Kidney (tissue), 14 donors: ENCODE results near the gene ANKRD44. TPM values are rescaled to one million over a fixed set of nuclear protein-coding genes. Genes with fewer than 3 reads are reported as not detected.

Source experiments
- DNase-seq, 5 donors: peaks; one replicate each; pipeline ENCODE4 v3.0.0-alpha.2; 2013 to 2020
- FAIRE-seq: peaks from 2 replicates; lab custom pipeline; 2012; peaks lifted over from hg19 to GRCh38; lab: Jason Lieb, UNC
- H3K27ac ChIP-seq, 2 donors: one replicate each; pipeline ENCODE4 v1.7.0; 2013; ENCODE audit warnings: low read depth in 2 of 2, low read length in 2 of 2, inconsistent platforms in 1 of 2
- H3K27me3 ChIP-seq: one replicate; pipeline ENCODE4 v1.7.1; 2013; ENCODE audit warnings: low read length, inconsistent platforms; ENCODE audit not compliant: control insufficient read depth, insufficient read depth
- H3K36me3 ChIP-seq, 3 donors: one replicate each; pipeline versions ENCODE4 v1.7.0 to v1.7.1; 2013; ENCODE audit warnings: low read length in 3 of 3, control low read depth in 1 of 3, inconsistent platforms in 1 of 3; ENCODE audit not compliant: insufficient read depth in 3 of 3, control insufficient read depth in 2 of 3
- H3K4me1 ChIP-seq, 3 donors: one replicate each; pipeline versions ENCODE4 v1.7.0 to v1.7.1; 2013; ENCODE audit warnings: low read length in 3 of 3, inconsistent platforms in 1 of 3, low read depth in 1 of 3; ENCODE audit not compliant: control insufficient read depth in 2 of 3, insufficient read depth in 2 of 3
- H3K4me3 ChIP-seq, 3 donors: one replicate each; pipeline versions ENCODE4 v1.7.0 to v1.8.1; 2013; ENCODE audit warnings: low read length in 3 of 3, control low read depth in 1 of 3, inconsistent platforms in 1 of 3
- H3K9ac ChIP-seq, 3 donors: one replicate each; pipeline versions ENCODE4 v1.7.0 to v1.7.1; 2013; ENCODE audit warnings: low read length in 3 of 3, control low read depth in 1 of 3, inconsistent platforms in 1 of 3
- H3K9me3 ChIP-seq, 3 donors: one replicate each; pipeline versions ENCODE4 v1.7.0 to v1.7.1; 2013; ENCODE audit warnings: low read length in 3 of 3, control low read depth in 1 of 3, inconsistent platforms in 1 of 3; ENCODE audit not compliant: control insufficient read depth in 2 of 3, insufficient read depth in 1 of 3
- intact Hi-C: fragments of 100-400 bp; cut with DNase I; formaldehyde crosslinking; loops from one replicate; pipeline ENCODE4 v1.11.1; 2022
- polyA plus RNA-seq: library from polyadenylated mRNA; stranded (reverse); fragments of 350-450 nt; fragmentation: Illumina TruSeq; extraction: RNeasy Lipid Tissue Mini Kit (QIAGEN cat#74804); gene quantifications from one replicate; pipeline ENCODE4 v1.2.3, GENCODE V29; 2014; ENCODE audit warnings: low read depth, low replicate concordance; ENCODE audit not compliant: insufficient read depth
- total RNA-seq: library from RNA; stranded (reverse); fragmentation: NEBNext Ultra II Directional; extraction: Animal tissue kit (Norgen Biotek cat#: 25700); gene quantifications from one replicate; pipeline ENCODE4 v1.2.1, GENCODE V29; 2021
- TF ChIP-seq, protein P1 (sequence below): IDR thresholded peaks from 3 replicates; pipeline ENCODE4 v1.5.1; 2012; ENCODE audit warnings: mild to moderate bottlenecking, moderate library complexity, borderline replicate concordance; ENCODE audit not compliant: insufficient read depth; ENCODE audit errors: extremely low read depth
- donor health status: control.
- donor health status: control.
- donor health status: control.
- donor health status: control.
- donor health status: control.
- donor health status: DM: yes; HTN: yes; CAD: no.
- donor health status: Normal renal cell carcinoma (clear cell type).

The ANKRD44 gene
- total and polyA plus RNA-seq, 2 donors from 2014 or later, result 2.2 to 39.2 TPM

DNA sequence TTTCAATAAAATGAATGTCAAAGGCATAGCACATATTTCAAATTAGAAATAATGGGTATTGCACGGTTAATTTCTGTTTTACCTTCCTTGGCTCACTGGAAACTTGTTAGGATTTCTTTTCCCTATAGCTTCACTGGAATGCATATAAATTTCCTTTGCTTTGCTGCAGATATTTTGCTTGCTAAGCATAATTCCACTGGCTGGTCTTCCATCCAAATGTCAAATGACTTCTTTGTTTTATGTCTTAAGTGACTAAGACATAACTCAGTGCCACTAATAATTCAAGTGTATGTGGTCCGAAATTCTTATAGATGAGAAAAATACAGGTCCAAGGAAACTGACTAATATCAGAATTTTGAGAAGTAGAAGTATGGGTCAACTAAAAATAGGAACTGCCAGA is 201.3 kb downstream of the ANKRD44 start:
- H3K9ac ChIP-seq, result no peak overlapping the region
- no peaks in the 10 kb centered on the region for H3K9me3 ChIP-seq
- TF ChIP-seq, protein P1, sequence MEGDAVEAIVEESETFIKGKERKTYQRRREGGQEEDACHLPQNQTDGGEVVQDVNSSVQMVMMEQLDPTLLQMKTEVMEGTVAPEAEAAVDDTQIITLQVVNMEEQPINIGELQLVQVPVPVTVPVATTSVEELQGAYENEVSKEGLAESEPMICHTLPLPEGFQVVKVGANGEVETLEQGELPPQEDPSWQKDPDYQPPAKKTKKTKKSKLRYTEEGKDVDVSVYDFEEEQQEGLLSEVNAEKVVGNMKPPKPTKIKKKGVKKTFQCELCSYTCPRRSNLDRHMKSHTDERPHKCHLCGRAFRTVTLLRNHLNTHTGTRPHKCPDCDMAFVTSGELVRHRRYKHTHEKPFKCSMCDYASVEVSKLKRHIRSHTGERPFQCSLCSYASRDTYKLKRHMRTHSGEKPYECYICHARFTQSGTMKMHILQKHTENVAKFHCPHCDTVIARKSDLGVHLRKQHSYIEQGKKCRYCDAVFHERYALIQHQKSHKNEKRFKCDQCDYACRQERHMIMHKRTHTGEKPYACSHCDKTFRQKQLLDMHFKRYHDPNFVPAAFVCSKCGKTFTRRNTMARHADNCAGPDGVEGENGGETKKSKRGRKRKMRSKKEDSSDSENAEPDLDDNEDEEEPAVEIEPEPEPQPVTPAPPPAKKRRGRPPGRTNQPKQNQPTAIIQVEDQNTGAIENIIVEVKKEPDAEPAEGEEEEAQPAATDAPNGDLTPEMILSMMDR, result no peak
- peak overlapping the region; percentile 7 to 41 for H3K27ac ChIP-seq
- no peaks in the 10 kb centered on the region for H3K27me3 ChIP-seq
- no peak overlapping the region for H3K4me3 ChIP-seq
- intact Hi-C loops, result no loop called here
- DNase-seq (no peak), FAIRE-seq (no peak)
- H3K4me1 ChIP-seq, result peaks cover 0 to 13% (median 0%) of the 10 kb centered on the region in 3 donors
- H3K36me3 ChIP-seq, result no peaks in the 10 kb centered on the region

DNA sequence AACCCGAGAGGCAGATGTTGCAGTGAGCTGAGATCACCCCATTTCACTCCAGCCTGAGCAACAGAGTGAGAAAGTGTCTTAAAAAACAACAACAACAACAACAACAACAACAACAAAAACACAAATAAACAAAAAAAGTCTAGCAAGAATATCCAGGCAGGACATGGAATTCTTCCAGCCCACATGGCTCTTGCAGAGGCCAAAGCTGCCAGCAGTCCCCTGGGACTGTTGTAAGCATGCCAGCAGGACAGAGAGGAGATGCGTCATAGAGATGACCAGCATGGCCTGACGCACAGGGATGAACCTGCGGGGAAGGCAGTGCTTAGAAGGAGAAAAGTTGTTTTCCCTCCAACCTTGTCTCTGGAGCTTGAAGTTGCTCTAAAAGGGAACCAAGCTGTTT is 201.8 kb downstream of the ANKRD44 start:
- FAIRE-seq (no peak), DNase-seq (peak in 3 of 5 donors; percentile 15 to 88 (median 53))
- Histone ChIP-seq H3K9me3 (no peaks in the 10 kb centered on the region), H3K4me1 (peaks cover 0 to 13% (median 0%) of the 10 kb centered on the region in 3 donors), H3K9ac (no peak overlapping the region), H3K27ac (peak overlapping the region; percentile 63 to 79), H3K36me3 (no peaks in the 10 kb centered on the region), H3K27me3 (no peaks in the 10 kb centered on the region), H3K4me3 (no peak overlapping the region)
- TF ChIP-seq, protein P1, result no peak
- intact Hi-C loops, result no loop called here

DNA sequence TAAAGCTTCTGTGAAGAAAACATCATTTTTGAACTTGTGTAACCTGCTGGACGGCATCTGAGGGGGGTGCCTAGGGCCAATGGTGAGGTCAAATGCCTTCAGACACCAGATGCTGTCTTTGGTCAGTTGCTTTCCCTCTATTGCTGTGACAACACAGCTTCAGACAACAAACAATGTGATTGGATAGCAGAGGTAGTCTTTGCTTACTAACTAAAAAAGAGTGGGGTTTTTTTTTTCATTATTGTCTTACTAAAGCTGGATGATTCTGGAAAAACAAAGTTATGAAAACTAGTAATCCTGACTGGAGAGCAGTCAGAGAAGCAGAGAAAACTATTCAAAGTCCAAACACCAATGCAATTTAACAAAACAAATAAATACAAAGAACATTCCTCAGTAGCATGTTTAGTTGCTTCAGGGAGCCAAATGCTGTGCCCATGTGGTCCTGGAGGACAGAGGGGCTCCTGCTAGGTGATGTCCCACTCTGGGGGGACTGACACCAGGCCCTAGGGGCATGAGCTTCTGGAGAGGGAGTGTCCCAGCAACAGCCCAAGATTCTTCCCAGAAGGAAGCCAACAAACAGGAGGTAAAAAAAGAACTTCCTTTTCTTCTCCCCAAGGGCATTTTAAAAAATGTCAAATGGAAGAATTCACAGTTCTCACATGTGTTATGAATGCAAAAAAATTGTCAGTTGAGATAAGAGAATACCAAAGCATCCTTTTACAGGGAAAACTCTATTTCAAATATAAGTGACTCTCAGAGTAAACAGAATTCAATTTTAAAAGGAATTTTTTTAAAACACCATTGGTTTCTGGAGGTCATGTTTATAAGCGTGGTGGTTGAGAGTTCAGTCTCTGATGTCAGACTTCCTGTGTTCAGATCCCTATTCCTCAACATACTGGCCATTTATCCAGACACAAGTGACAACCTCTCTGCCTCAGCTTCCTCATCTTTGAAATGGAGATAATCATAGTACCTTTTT is 203.0 kb downstream of the ANKRD44 start:
- TF ChIP-seq, protein P1, result no peak
- H3K9ac ChIP-seq, result no peak overlapping the region
- FAIRE-seq (peak; percentile 11), DNase-seq (peak in 3 of 5 donors; percentile 43 to 82 (median 67))
- H3K27me3 ChIP-seq, result no peaks in the 10 kb centered on the region
- H3K36me3 ChIP-seq, result no peaks in the 10 kb centered on the region
- H3K27ac ChIP-seq, result peak overlapping the region; percentile 63 to 79
- H3K9me3 ChIP-seq, result no peaks in the 10 kb centered on the region
- peaks cover 0 to 13% (median 0%) of the 10 kb centered on the region in 3 donors for H3K4me1 ChIP-seq
- H3K4me3 ChIP-seq, result no peak overlapping the region
- intact Hi-C loops, result no loop called here
